Glomerular visceral epithelial cell (primary cell): Measurements from ENCODE around the gene ZBTB43.
"Not testable (repeated sequence)": the region's sequence is repeated elsewhere in the genome, so short reads cannot be mapped to it uniquely, and the experiment has no call there.

Source experiments
- DNase-seq: peaks from one replicate; pipeline ENCODE4 v3.0.0-alpha.2; 2016; ENCODE audit errors: extremely low spot score

Gene ZBTB43

DNA sequence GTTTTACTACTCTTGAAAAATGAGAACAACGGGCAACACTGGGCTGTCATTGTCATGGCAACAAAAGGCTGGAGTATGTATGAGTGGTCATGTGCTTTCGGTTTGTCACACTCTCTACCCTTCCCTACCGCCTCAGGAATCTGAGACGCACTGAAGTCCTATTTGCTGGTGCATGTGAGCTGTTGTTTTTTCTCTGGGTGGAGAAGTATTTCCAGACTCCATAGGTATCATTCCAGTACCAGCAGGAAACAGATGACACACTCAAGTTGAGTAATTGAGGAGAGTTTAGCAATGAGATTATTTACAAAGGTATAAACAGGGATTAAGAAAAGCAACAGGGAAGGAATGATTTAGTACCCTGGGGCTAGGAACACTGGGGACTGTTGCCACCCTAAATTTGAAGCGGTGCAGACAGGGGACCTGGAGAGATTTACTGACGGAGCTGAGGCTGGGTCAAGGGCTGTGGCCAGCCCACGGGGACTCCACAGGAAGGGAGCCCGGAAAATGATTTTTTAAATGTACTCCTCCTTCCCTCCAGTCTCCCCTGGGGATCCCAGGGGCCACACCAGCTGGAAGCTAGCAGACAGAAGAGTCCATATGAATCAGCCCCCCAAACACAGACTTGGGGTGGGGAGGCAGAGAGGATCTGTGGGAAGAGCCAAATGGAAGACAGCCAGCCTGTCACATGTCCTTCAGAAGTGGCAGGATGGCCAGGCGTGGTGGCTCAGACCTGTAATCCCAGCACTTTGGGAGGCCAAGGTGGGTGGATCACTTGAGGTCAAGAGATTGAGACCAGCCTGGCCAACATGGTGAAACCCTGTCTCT lies 13.2 kb upstream of the ZBTB43 start:
- peak; percentile 11 for DNase-seq

DNA sequence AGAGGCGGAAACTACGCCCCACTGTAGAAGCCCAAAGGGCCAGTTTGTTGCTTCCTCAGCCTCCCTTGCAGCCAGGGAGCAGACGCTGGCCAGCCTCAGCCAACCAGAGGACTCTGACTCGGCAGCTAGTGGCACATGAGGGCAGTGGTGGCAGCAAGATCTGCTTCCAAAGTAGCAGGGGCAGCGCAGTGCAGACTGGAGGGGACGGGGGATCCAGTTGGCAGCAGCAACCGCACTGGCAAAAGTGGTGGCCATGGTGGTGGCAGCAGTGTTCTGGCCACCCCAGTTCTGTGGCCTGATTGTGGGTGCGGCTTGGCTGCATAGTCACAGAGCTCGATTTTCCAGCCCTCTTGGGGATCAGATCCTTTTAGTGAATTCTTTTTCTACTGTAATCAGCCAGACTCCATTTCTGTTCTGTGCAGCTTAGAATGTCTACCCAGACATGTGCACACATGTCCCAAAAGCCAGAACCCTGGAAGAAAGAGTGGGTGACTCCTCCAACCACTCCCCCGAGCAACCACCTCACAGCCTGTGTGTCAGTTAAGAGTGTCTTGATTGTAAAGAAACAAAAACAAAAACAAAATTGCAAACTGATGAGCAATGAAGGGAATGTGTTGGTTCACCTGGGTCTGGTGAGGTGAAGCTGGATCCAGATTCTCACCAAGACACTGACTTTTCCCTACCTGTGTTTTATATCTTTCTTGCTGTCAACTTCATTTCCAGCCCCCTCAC lies 11.0 kb upstream of the ZBTB43 start:
- no peak for DNase-seq

DNA sequence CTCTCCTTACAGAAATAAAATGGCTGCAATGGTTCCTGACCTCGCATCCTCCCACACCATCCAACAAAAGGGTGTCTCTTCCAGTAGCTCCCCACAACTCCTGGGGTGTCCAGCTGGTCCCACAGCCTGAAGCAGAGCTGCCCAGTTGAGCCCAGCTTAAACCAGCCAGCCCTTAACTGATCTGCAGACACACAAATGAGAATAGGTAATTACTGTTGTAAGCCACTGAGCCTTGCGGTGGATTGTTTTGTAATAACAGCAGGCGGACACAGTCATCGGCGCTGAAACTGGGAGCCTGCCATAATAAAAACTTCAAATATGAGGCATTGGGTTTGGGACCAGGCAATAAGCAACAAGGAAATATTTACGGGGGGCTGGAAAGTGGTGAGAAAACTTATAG lies 10.4 kb upstream of the ZBTB43 start:
- DNase-seq = no peak

DNA sequence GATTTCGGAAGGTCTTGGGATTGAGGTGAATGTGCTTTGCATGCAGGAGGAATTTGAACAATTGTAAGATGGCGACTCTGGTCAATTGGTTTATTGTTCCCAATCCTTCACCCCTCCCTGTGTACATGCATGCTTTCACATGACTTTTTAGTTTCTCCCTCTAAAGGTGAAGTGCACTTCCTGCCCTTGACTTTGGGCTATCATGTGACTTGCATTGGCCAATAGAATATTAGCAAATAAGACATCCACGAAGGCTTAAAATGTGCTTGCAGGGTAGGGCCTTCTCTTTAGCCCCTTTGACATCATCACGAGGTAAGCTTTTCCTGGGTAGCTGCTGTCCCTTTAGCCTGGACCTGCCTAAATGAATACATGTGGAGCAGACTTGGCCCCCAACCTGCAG lies 8.1 kb upstream of the ZBTB43 start:
- DNase-seq = no peak

DNA sequence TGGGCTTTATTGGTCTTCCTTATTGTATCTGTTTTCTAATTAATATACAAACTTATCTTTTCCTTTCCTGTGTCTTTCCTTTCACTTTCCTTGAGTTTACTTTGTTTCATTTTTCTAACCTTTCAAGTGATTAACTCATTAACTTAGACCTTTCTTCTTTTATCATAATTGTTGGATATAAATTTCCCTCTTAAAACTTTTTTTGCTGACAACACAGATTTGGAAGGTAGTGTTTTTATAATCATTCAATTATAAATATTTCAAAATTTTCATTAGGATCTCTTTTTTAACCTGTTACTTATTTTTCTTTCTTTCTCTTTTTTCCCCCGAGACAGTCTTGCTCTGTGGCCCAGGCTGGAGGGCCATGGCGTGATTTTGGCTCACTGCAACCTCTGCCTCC lies 6.9 kb upstream of the ZBTB43 start:
- no peak for DNase-seq

DNA sequence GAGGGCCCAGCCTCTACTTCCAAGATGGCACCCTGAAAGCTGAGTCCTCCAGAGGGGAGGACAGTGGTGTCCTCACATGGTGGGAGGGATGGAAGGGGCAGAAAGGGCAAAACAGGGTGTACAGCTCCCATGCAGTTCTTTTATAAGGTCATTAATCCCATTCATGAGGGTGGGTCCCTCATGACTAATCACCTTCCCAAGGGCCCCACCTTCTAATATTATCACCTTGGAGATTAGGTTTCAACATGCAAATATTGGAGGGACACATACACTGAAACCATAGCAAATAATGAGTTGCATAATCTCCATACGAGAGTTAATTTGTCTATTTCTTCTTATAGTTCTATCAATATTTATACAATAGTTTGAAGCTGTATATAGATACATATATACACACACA lies 5.8 kb upstream of the ZBTB43 start:
- no peak for DNase-seq

DNA sequence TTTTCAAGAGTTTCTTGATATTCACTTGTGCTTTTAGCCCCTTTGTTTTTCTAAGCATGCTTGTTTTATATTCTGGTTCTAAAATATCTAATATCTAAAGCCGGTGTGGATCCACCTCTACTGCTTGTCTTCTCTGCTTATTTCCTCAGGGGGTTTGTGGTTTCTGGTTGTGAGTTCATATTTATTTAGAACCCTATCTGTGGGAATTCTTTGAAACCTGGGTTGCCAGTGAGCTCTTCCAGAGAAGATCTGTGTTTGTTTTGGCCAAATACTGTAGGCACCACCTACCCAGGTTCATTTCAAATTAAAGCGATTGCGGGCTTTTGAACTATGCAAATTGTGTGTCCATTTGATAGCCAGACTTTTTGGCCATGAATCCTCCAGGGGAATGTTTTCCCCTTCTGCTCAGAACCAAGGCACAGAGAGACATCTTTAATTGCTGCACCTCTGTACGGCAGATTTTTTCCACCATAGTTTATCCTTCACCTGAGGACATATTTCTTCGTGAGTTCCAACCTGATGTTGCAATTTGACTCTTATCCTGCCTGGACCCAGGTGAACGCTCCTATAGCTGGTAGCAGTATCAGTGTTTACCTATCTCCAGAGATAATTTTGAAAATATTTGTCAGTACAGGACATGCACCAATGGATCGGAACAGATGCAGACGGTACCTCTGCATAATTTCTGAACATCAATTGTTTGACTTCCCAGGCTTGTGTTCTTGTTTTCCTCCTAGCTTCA lies 2.4 kb upstream of the ZBTB43 start:
- no peak for DNase-seq

DNA sequence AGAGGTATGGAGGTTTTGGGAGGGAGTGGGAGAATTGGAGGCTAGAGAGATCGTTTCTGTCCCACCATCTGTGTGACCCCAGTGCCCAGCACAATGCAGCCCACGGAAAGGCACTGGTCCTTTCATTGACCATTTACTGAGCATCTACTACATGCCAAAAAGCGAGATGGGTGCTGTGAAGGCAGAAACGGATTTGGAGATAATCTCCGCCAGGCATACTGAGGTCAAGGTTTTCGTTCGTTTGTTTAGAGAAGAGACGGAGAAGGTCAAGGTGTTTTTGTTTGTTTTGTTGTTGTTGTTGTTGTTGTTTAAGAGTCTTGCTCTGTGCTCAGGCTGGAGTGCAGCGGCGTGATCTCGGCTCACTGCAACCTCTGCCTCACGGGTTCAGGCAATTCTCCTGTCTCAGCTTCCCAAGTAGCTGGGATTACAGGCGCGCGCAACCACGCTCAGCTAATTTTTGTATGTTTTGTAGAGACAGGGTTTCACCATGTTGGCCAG lies 593 bp upstream of the ZBTB43 start:
- no peak for DNase-seq

DNA sequence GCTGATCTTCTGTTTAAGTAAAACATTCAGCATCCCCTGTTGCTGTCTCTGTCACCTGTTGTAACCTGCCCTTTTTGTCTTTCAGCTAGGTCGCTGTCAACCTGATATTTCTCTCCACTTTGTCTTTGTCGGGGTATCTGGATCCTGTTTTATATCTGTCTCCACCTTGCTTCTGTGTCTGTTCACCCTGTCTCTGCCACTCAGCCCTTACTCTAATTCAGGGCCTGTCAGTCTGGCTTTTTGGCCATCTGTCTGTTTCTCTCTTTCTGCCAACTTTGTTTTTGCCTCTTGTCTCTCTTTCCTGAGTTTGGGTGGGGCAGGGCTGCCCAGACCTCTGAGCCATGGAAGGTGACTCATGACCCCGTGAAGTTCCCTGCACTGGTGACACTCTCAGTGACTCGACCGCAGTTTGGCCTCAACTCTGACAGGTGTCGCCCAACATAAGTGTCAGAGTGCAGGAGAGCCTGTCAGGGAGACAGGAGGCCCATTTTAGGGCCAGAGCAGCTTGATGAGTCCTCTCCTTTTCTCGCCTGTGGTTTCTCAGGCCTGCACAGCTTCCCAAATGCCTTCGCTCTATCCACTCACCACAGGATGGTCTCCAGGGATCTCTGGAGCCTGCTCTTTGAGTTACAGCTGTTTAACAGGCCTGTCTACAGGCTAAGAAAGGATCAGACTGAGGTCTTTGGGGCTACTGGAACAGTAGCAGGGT lies 868 bp downstream of the ZBTB43 start:
- DNase-seq = peak; percentile 51

DNA sequence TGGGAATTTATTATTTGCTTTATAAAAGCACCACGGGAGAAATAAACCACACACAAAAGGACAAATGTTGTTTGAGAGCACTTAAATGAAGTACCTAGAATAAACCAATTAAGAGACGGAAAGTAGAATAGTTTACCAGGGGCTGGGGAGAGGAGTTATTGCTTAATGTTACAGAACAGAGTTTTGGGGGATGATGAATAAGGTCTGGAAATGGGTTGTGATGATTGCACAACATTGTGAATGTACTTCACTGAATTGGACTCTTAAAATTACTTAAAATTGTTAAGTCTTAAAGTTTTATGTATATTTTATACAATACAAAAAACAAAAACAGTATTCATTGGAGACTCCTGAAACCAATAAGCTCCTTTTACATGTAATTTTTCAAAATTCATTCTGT lies 1.5 kb downstream of the ZBTB43 start:
- no peak for DNase-seq

DNA sequence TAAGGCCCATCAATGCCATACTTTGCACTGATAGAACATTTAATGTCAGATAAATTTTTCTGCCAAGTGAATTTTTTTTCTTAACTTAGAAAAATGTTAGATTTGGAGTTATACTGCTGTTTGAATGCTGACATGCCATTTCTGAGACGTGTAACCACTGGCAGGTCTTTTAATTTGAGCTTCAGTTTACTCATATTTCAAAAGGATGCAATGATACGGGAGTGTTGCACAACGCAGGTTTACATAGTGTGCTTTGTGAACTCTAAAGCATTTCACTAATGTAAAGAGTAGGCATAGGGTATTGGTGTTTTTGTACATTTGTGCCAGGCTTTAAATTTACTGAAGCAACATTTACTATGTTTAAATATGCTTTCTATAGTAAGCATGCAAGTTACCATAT lies 4.2 kb downstream of the ZBTB43 start:
- no peak for DNase-seq

DNA sequence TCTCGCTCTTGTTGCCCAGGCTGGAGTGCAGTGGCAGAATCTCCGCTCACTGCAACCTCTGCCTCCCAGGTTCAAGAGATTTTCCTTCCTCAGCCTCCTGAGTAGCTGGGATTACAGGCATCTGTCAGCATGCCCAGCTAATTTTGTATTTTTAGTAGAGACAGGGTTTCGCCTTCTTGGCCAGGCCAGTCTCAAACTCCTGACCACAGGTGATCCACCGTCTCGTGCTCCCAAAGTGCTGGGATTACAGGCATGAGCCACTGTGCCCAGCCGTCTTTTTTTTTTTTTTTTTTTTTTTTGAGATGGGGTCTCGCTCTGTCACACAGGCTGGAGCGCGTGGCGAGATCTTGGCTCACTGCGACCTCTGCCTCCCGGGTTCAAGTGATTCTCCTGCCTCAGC lies 5.4 kb downstream of the ZBTB43 start:
- DNase-seq = not testable (repeated sequence)

DNA sequence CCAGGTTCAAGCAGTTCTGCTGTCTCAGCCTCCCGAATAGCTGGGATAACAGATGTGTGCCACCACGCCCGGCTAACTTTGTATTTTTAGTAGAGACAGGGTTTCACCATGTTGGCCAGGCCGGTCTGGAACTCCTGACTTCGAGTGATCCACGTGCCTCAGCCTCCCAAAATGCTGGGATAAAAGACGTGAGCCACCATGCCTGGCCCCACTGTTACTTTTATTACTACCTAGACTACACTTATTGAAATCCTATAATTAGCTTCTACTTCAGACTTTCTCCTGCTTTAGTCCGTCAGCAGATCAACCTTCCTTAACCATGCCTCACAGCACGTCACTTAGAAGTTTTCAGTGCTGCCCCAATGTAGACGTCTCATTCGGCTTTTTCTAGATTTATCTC lies 8.2 kb downstream of the ZBTB43 start:
- no peak for DNase-seq

DNA sequence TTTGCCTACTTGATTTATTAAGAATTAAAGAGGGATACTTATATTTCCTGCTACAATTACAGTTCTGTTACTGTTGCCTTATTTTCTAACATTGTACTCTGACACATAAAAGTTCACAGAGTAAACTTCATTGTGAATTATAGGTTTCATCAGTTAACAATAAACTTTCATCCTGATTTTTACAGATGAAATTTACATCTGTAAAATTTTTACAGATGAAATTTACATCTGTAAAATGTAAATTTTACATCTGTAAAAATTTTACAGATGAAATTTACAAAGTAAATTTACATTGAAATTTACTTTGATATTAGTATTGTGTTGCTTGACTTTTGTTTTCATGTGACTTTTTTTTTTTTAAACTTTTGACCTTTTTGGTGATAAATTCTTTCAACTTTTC lies 9.3 kb downstream of the ZBTB43 start:
- no peak for DNase-seq

DNA sequence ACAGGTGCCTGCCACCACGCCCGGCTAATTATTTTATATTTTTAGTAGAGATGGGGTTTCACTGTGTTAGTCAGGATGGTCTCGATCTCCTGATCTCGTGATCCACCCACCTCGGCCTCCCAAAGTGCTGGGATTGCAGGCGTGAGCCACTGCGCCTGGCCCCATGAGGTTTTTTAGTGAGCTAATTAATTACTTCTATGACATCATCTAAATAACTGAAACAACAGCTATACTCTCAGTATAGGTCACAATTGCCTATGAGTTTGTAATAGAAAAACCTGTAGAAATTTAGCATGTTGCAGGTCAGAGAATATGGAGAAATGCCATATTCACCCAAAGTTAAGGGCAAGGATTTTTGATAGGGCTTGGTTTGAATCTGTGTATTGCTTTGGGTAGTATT lies 12.8 kb downstream of the ZBTB43 start:
- not testable (repeated sequence) for DNase-seq

DNA sequence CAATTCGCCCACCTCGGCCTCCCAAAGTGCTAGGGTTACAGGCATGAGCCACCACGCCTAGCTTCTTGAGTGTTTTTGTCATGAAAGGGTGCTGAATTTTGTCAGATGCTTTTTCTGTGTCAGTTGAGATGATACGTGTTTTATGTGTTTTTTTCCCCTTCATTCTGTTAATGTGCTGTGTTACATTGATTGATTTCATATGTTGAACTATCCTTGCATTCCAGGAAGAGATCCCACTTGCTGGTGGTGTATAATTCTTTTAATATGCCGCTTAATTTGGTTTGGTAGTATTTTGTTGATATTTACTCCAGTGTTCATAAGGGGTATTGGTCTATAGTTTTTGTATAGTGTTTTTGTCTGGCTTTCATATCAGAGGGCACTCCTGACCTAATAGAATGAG lies 13.6 kb downstream of the ZBTB43 start:
- no peak for DNase-seq

DNA sequence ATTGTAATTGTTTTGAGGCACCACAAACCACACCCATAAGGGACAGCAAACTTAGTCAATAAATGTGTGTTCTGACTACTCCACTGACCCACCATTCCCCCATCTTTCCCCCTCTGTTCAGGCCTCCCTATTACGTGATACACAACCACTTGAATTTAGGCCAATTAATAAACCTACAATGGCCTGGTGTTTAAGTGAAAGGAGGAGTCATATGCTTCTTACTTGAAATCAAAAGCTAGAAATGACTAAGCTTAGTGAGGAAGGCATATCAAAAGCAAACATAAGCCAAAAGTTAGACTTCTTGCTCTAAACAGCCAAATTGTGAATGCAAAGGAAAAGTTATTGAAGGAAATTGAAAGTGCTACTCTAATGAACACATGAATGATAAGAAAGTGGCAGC lies 14.6 kb downstream of the ZBTB43 start:
- no peak for DNase-seq

DNA sequence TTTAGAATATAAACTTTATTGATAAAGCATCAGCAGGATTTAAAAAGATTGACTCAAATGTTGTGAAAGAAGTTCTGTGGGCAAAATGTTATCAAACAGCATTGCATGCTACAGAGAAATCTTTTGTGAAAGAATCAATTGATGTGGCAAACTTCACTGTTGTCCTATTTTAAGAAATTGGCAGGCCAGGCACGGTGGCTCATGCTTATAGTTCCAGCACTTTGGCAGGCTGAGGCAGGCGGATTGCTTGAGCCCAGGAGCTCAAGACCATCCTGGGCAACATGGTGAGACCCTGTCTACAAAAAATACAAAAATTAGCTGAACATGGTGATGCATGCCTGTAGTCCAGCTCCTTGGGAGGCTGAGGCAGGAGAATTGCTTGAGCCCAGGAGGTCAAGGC lies 17.4 kb downstream of the ZBTB43 start:
- no peak for DNase-seq

DNA sequence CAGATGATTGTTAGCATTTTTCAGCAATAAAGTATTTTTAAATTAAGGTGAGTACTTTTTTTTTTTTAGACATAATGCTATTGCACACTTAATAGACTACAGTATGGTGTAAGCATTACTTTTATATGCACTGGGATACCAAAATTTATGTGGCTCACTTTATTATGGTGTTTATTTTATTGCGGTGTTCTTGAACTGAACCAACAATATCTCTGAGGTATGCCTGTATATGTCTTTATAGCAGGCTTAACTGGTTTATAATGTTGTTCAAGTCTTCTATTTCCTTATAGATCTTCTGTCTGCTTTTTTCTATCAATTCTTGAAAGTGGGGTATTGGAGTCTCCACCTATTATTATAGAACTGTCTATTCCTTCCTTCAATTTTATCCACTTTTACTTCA lies 18.0 kb downstream of the ZBTB43 start:
- no peak for DNase-seq

DNA sequence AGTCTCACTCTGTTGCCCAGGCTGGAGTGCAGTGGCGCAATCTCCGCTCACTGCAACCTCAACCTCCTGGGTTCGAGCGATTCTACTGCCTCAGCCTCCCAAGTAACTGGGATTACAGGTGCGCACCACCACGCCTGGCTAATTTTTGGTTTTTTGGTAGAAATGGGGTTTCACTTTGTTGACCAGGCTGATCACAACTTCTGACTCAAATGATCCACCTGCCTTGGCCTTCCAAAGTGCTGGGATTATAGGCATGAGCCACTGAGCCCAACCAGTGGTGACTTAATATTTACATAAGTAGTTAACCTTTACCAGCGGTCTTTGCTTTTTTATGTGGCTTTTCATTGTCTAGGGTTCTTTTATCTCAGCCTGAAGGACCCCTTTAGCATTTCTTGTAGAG lies 19.2 kb downstream of the ZBTB43 start:
- DNase-seq = not testable (repeated sequence)

DNA sequence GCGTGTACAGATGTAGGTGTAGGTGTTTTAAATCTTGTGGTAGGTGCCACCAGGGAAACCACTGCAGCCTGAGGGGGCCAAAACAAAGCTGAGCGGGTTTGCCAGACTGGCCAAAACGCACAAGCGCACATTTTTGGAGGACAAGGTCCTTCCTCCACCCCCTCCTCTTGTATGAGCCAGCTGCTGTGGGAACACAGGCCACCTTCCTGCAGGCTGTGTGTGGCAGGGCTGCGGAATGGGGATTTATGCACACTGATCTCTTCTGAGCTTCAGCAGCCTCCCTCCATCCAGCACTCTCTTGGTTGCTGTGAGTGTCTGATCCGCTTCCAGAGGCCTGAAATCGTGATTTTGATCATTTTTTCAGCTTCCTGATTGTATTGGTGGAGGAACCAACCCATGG lies 22.4 kb downstream of the ZBTB43 start:
- no peak for DNase-seq

DNA sequence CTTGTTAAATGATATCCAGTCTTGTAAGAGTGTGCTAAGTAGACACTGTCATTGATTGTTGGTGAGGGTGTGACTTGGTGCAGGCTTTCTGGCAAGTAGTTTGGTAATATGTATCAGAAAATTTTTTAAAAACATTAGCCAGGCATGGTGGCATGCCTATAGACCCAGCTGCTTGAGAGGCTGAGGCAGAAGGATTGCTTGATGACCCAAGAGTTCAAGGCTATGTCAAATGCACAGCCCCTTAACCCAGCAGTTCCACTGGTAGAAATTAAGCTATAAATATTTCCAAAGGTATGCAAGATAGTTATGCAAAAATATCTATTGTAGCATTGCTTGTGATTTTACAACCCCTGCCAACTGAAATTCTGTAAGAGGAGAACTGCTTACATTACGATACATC lies 24.2 kb downstream of the ZBTB43 start:
- no peak for DNase-seq
